A549 (cell line): ENCODE measurements around the gene GRIK4. TPM values are rescaled to one million over a fixed set of nuclear protein-coding genes. Genes with fewer than 3 reads are reported as not detected.
A peak's percentile ranks its signal among the peaks of the same experiment; 100 is the strongest.

Experiments used
- ATAC-seq, 2 experiments: fragments of 200-7000 bp in 1 of 2; fragments of >200 bp in 1 of 2; cut with Nextera tagmentation in 1 of 2; cut with Tn5 transposase in 1 of 2; 3 replicates each; pipeline versions ENCODE4 v1.8.0 to v1.9.1; 2018 to 2020; ENCODE audit warnings: mild to moderate bottlenecking in 1 of 2, moderate library complexity in 1 of 2
- CTCF ChIA-PET: fragments of 300-600 bp; sonication (Branson Sonifier 250); formaldehyde crosslinking; extraction: SDS; loops from one replicate; lab custom pipeline; 2021; ENCODE audit warnings: antibody characterized with exemption, inconsistent platforms; lab: Yijun Ruan, JAX
- POLR2A ChIA-PET: fragments of 350-600 bp; formaldehyde crosslinking; extraction: SDS; loops from one replicate; lab custom pipeline; 2021; ENCODE audit warnings: antibody characterized with exemption, inconsistent platforms; lab: Yijun Ruan, JAX
- DNase-seq, 2 experiments: peaks; one replicate each; pipeline versions ENCODE4 v3.0.0 to v3.0.0-alpha.2; 2011 to 2016; ENCODE audit warnings: low read depth in 1 of 2, low spot score in 1 of 2
- FAIRE-seq: peaks from 2 replicates; lab custom pipeline; 2011; peaks lifted over from hg19 to GRCh38; lab: Jason Lieb, UNC
- H3K27ac ChIP-seq, 2 experiments: fragments of >200 bp; sonication (Bioruptor Twin); formaldehyde crosslinking; 3 replicates each; pipeline ENCODE4 v1.5.1; 2016 to 2017
- H3K4me1 ChIP-seq: fragments of >200 bp; sonication (Bioruptor Twin); formaldehyde crosslinking; 3 replicates; pipeline ENCODE4 v1.6.1; 2016
- H3K4me2 ChIP-seq: fragments of >200 bp; sonication (Bioruptor Twin); formaldehyde crosslinking; 3 replicates; pipeline ENCODE4 v1.6.1; 2016
- H3K4me3 ChIP-seq: fragments of >200 bp; sonication (Bioruptor Twin); formaldehyde crosslinking; 3 replicates; pipeline ENCODE4 v1.5.1; 2016
- H3K9me3 ChIP-seq: fragments of >200 bp; sonication (Bioruptor Twin); formaldehyde crosslinking; 3 replicates; pipeline ENCODE4 v1.6.1; 2016
- CBX2 ChIP-seq: fragments of 200-600 bp; sonication (generic); IDR thresholded peaks from 2 replicates; pipeline ENCODE4 v1.6.1; 2016; ENCODE audit warnings: low read depth, mild to moderate bottlenecking, borderline replicate concordance
- CEBPB ChIP-seq, 2 experiments: fragments of >200 bp in 1 of 2; sonication (Bioruptor Twin) in 1 of 2; formaldehyde crosslinking in 1 of 2; IDR thresholded peaks; 2 replicates each; pipeline ENCODE4 v1.6.1; 2012 to 2016
- EHMT2 ChIP-seq: fragments of 200-600 bp; sonication (generic); IDR thresholded peaks from 2 replicates; pipeline ENCODE4 v1.6.1; 2016; ENCODE audit warnings: antibody characterized with exemption, low read depth, mild to moderate bottlenecking, moderate library complexity
- ESRRA ChIP-seq: fragments of 150-350 bp; IDR thresholded peaks from 2 replicates; pipeline ENCODE4 v1.6.1; 2014; ENCODE audit warnings: mild to moderate bottlenecking, low read length, borderline replicate concordance
- FOSB ChIP-seq: fragments of 250-450 bp; sonication (Bioruptor Pico); IDR thresholded peaks from 2 replicates; pipeline ENCODE4 v1.5.0; 2020; ENCODE audit warnings: mild to moderate bottlenecking, moderate library complexity
- FOXS1 ChIP-seq: fragments of 250-450 bp; sonication (Bioruptor Pico); IDR thresholded peaks from 2 replicates; pipeline ENCODE4 v1.5.0; 2020; ENCODE audit warnings: mild to moderate bottlenecking, moderate library complexity
- HEYL ChIP-seq: fragments of 250-450 bp; sonication (Bioruptor Pico); IDR thresholded peaks from 2 replicates; pipeline ENCODE4 v1.8.0; 2021; ENCODE audit warnings: mild to moderate bottlenecking, moderate library complexity
- HOXB5 ChIP-seq: fragments of 250-450 bp; sonication (Bioruptor Pico); IDR thresholded peaks from 2 replicates; pipeline ENCODE4 v1.5.0; 2020; ENCODE audit warnings: mild to moderate bottlenecking, moderate library complexity
- KDM1A ChIP-seq: fragments of 200-600 bp; sonication (generic); IDR thresholded peaks from 2 replicates; pipeline ENCODE4 v1.6.1; 2016; ENCODE audit warnings: low read depth, mild to moderate bottlenecking
- MYC ChIP-seq: IDR thresholded peaks from 2 replicates; pipeline ENCODE4 v1.6.1; 2012; ENCODE audit warnings: mild to moderate bottlenecking, inconsistent platforms, low read length, improper control_type of control experiment, borderline replicate concordance
- NPAS2 ChIP-seq: fragments of 250-450 bp; sonication (Bioruptor Pico); IDR thresholded peaks from 2 replicates; pipeline ENCODE4 v1.8.0; 2022; ENCODE audit warnings: mild to moderate bottlenecking, moderate library complexity, borderline replicate concordance
- NR3C1 ChIP-seq: fragments of >200 bp; sonication (Bioruptor Twin); formaldehyde crosslinking; IDR thresholded peaks from 3 replicates; pipeline ENCODE4 v1.6.1; 2017
- PHF8 ChIP-seq: fragments of 200-600 bp; sonication (generic); IDR thresholded peaks from 2 replicates; pipeline ENCODE4 v1.6.1; 2016; ENCODE audit warnings: low read depth, mild to moderate bottlenecking, antibody characterized with exemption, moderate library complexity, borderline replicate concordance
- POLR2A ChIP-seq: IDR thresholded peaks from 2 replicates; pipeline ENCODE4 v1.6.1; 2012; ENCODE audit warnings: mild to moderate bottlenecking, low read length
- POLR2AphosphoS2 ChIP-seq: conservative IDR thresholded peaks from 2 replicates; pipeline ENCODE4 v1.6.1; 2012; ENCODE audit warnings: low read length, improper control_type of control experiment, inconsistent platforms
- RFX5 ChIP-seq: fragments of 450-650 bp; IDR thresholded peaks from 2 replicates; pipeline ENCODE4 v1.7.1; 2014; ENCODE audit warnings: antibody characterized with exemption, mild to moderate bottlenecking, moderate library complexity
- SMC3 ChIP-seq: fragments of >200 bp; sonication (Bioruptor Twin); formaldehyde crosslinking; IDR thresholded peaks from 3 replicates; pipeline ENCODE4 v1.6.1; 2018; ENCODE audit warnings: inconsistent platforms
- TFCP2L1 ChIP-seq: fragments of 250-450 bp; sonication (Bioruptor Pico); IDR thresholded peaks from 2 replicates; pipeline ENCODE4 v1.5.0; 2021; ENCODE audit warnings: mild to moderate bottlenecking
- WGBS: methylation state at CpG from one replicate; pipeline ENCODE4 v1.1.6; 2017; ENCODE audit errors: missing lambda C conversion rate; 5-methylcytosine and 5-hydroxymethylcytosine counted together
- polyA plus RNA-seq, 4 experiments: library from polyadenylated mRNA; depleted of rRNA in 3 of 4; stranded (reverse); fragments of >200 nt; fragmentation: RNase III in 1 of 4; extraction: RNeasy Plus Mini Kit Qiagen cat#74134 plus additional on column Dnase treatment in 1 of 4; gene quantifications; 2 replicates in 3 of 4; 3 replicates in 1 of 4; pipeline ENCODE4 v1.2.3, GENCODE V29; 2011 to 2017
- TF ChIP-seq, protein P1 (sequence below): fragments of >200 bp; sonication (Bioruptor Twin); formaldehyde crosslinking; IDR thresholded peaks from 3 replicates; pipeline ENCODE4 v1.5.1; 2016
- TF ChIP-seq, protein P2 (sequence below): IDR thresholded peaks from 2 replicates; pipeline ENCODE4 v1.6.1; 2012

Gene GRIK4
- polyA plus RNA-seq, 2 of the 4 experiments (the other 2 are of a cell fraction), result 0.01 TPM; not detected in 1

DNA sequence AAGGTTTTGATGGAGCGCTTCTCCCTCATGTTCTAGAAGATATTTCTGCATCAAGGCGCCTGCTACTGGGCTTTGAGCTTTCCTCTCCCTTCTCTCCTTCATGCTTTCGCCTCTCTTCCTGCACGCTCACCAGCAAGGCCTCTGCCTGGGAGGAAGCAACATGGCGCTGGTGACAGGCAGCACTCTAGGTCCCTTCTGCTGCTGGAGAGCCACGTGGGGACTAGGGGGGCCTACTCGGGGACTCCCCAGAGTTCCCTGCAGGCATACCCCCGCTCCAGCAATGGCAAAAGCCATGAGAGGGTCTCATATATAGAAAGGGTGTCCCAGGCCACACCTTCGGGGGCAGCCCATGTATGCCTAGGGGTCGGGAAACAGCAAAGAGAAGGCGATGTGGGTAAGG lies 49.7 kb downstream of the GRIK4 start:
- DNase-seq (no peak), FAIRE-seq (no peak), ATAC-seq (no peak)
- H3K4me1 ChIP-seq, result no peaks in the 10 kb centered on the region
- no peak overlapping the region for H3K4me2 ChIP-seq
- 80% methylated on average over 8 of the region's 11 CpGs for WGBS
- POLR2A ChIA-PET, result no interaction called here
- no peaks in the 10 kb centered on the region for H3K9me3 ChIP-seq
- no peak overlapping the region for H3K4me3 ChIP-seq
- H3K27ac ChIP-seq, result no peak overlapping the region
- TF ChIP-seq CEBPB (IDR thresholded peaks at IDR 0.05), result no peak
- TF ChIP-seq PHF8, result no peak
- TF ChIP-seq SMC3, result no peak
- no peak for TF ChIP-seq HOXB5 (CRISPR knock-in tag)
- no peak for TF ChIP-seq KDM1A
- TF ChIP-seq FOSB (CRISPR knock-in tag), result no peak
- TF ChIP-seq CBX2, result no peak
- no peak for TF ChIP-seq RFX5
- TF ChIP-seq EHMT2, result no peak
- TF ChIP-seq, protein P1, sequence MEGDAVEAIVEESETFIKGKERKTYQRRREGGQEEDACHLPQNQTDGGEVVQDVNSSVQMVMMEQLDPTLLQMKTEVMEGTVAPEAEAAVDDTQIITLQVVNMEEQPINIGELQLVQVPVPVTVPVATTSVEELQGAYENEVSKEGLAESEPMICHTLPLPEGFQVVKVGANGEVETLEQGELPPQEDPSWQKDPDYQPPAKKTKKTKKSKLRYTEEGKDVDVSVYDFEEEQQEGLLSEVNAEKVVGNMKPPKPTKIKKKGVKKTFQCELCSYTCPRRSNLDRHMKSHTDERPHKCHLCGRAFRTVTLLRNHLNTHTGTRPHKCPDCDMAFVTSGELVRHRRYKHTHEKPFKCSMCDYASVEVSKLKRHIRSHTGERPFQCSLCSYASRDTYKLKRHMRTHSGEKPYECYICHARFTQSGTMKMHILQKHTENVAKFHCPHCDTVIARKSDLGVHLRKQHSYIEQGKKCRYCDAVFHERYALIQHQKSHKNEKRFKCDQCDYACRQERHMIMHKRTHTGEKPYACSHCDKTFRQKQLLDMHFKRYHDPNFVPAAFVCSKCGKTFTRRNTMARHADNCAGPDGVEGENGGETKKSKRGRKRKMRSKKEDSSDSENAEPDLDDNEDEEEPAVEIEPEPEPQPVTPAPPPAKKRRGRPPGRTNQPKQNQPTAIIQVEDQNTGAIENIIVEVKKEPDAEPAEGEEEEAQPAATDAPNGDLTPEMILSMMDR, result no peak
- CTCF ChIA-PET, result interaction anchor here (0.8 kb wide), 1 partner anchor 9 kb away, joined by 4 read pairs; no protein-coding TSS in a partner anchor

DNA sequence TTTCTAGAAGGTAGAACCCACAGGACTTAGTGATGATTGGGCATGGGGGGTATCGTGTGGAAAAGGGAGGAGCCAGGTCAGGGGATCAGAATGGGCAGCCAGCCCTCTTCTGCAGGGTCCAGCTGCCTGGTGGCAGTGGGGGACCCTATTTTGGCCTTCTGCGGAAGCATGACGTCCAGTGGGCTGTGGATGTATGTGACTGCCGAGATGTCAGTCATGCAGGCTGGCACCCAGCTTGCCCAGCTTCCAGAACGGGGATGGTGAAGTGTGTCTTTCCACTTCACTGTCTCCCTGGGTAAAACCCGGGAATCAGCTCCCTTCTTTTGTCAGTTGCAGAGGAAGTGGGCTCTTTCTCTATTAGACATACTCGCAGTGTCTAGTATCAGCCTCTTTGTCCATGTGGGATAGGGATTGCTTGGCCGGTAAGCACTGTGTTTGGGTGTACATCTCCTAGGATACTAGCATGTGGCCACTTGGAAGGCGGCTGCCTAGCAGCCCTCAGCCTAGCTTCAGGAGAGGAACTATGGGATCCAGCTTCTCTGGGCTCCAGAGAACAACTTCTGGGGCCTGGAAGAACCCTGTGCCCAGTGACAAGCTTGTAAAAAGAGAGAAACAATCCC lies 51.4 kb downstream of the GRIK4 start:
- no peaks in the 10 kb centered on the region for H3K9me3 ChIP-seq
- no peak overlapping the region for H3K27ac ChIP-seq
- POLR2A ChIA-PET, result no interaction called here
- H3K4me1 ChIP-seq, result no peaks in the 10 kb centered on the region
- TF ChIP-seq ESRRA, result no peak
- no peak for TF ChIP-seq POLR2A
- TF ChIP-seq EHMT2, result no peak
- TF ChIP-seq, protein P1, result no peak
- TF ChIP-seq, protein P2, sequence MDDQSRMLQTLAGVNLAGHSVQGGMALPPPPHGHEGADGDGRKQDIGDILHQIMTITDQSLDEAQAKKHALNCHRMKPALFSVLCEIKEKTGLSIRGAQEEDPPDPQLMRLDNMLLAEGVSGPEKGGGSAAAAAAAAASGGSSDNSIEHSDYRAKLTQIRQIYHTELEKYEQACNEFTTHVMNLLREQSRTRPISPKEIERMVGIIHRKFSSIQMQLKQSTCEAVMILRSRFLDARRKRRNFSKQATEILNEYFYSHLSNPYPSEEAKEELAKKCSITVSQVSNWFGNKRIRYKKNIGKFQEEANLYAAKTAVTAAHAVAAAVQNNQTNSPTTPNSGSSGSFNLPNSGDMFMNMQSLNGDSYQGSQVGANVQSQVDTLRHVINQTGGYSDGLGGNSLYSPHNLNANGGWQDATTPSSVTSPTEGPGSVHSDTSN, result no peak
- no peak for TF ChIP-seq MYC
- no peak for TF ChIP-seq PHF8
- TF ChIP-seq TFCP2L1 (CRISPR knock-in tag), result no peak
- no peak for TF ChIP-seq HEYL
- TF ChIP-seq POLR2AphosphoS2, result no peak
- no peak for TF ChIP-seq NPAS2
- no peak for TF ChIP-seq NR3C1
- no peak for TF ChIP-seq FOXS1
- CTCF ChIA-PET, result interaction anchor here (0.6 to 1.4 kb wide), 5 partner anchors 19 to 239 kb away, joined by 3 to 4 read pairs (median 3); partner anchors contain the start of gene GRIK4
- peak in 1 of 2 experiments; percentile 28; a peak in 1 of 6 replicates for ATAC-seq
- no peak overlapping the region for H3K4me3 ChIP-seq
- FAIRE-seq, result no peak
- no peak overlapping the region for H3K4me2 ChIP-seq
- no peak for DNase-seq
- WGBS, result 68% methylated on average over 8 of the region's 9 CpGs
